ENCODE measurements around the gene TTC23L.

The TTC23L gene

DNA sequence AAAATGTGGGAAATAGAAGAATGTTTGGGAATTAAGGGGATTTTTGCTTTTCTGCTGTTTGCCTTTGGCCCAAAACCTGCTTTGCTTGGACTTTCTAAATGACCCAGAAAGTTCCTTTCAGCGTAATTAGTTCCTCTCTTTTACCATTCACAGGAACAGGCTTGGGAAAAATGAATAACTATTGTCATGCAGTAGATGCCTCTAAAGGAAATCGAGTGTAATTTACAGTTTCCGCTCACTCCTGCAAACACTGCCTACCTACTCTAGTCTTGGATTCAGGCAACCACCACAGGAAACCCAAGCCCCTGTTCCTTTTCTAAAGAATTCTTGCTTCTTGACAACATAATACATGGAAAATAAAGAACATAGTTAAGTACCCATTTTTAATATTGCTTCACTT, 25.0 kb downstream of the TTC23L start:
- no peak overlapping the region for H3K4me3 ChIP-seq (ENCODE audit: low read length)
- H3K9ac ChIP-seq (ENCODE audit: low read length): no peak overlapping the region
- H3K4me1 ChIP-seq (ENCODE audit: low read length): no peaks in the 10 kb centered on the region
- no peak overlapping the region for H2AFZ ChIP-seq (ENCODE audit: low read depth, low read length)
- no peaks in the 10 kb centered on the region for H3K27me3 ChIP-seq (ENCODE audit: low read depth, low read length)
- H3K27ac ChIP-seq (ENCODE audit: low read length): no peak overlapping the region
- no peaks in the 10 kb centered on the region for H4K20me1 ChIP-seq (ENCODE audit: insufficient read depth, low read length)
- H3K36me3 ChIP-seq (replicated peaks; ENCODE audit: low read depth, low read length): no peaks in the 10 kb centered on the region
- TF ChIP-seq EZH2phosphoT487 (IDR thresholded peaks at IDR 0.05; ENCODE audit: low read depth): no peak
- H3K4me2 ChIP-seq (ENCODE audit: low read length): no peak overlapping the region
- no peaks in the 10 kb centered on the region for H3K9me3 ChIP-seq (ENCODE audit: insufficient read depth, low read length)
- no peaks in the 10 kb centered on the region for H3K79me2 ChIP-seq (ENCODE audit: low read length)

- H3K9ac ChIP-seq (ENCODE audit: low read length): no peak overlapping the region
- no peak overlapping the region for H3K27ac ChIP-seq (ENCODE audit: low read length)
- TF ChIP-seq CTCF (IDR thresholded peaks at IDR 0.05; ENCODE audit: low read depth, low read length) (no peak), EZH2phosphoT487 (IDR thresholded peaks at IDR 0.05; ENCODE audit: low read depth) (no peak)
- H3K36me3 ChIP-seq (replicated peaks; ENCODE audit: low read depth, low read length): no peaks in the 10 kb centered on the region
- no peaks in the 10 kb centered on the region for H3K27me3 ChIP-seq (ENCODE audit: low read depth, low read length)
- H3K4me2 ChIP-seq (ENCODE audit: low read length): no peak overlapping the region
- H3K9me3 ChIP-seq (ENCODE audit: insufficient read depth, low read length): no peaks in the 10 kb centered on the region
- H3K4me1 ChIP-seq (ENCODE audit: low read length): no peaks in the 10 kb centered on the region
- no peaks in the 10 kb centered on the region for H4K20me1 ChIP-seq (ENCODE audit: insufficient read depth, low read length)
- H3K79me2 ChIP-seq (ENCODE audit: low read length): no peaks in the 10 kb centered on the region
- H2AFZ ChIP-seq (ENCODE audit: low read depth, low read length): no peak overlapping the region
- H3K4me3 ChIP-seq (ENCODE audit: low read length): no peak overlapping the region
Observed at GRCh38 chr5:34865091-34865490, 26.1 kb downstream of the TTC23L start.

DNA sequence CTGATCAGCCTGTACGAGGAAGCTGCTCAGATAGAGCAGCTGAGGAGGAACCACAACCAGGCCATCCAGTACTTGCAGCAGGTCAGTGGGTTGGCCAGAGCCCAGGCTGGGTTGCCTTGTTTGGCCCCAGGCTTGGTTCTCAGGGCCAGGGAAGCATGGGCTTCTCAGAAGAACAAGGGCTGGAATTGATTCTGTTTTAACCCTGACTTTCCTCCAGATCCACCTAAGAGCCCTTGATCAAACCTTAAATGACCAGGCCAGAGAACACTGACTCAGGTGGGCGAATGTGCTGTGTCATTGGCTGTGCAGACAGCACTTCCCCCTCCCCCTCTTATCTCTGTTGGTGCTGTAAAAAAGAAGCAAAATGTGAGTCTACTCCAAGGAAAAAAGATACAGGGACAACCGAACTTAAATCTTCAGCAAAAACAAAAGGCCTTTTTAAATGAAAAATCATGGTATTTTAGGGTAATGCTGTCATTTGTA, 28.1 kb downstream of the TTC23L start:
- no peak overlapping the region for H2AFZ ChIP-seq (ENCODE audit: low read depth, low read length)
- no peak overlapping the region for H3K4me2 ChIP-seq (ENCODE audit: low read length)
- no peaks in the 10 kb centered on the region for H3K4me1 ChIP-seq (ENCODE audit: low read length)
- no peak overlapping the region for H3K4me3 ChIP-seq (ENCODE audit: low read length)
- H4K20me1 ChIP-seq (ENCODE audit: insufficient read depth, low read length): no peaks in the 10 kb centered on the region
- no peak overlapping the region for H3K9ac ChIP-seq (ENCODE audit: low read length)
- H3K36me3 ChIP-seq (replicated peaks; ENCODE audit: low read depth, low read length): no peaks in the 10 kb centered on the region
- no peaks in the 10 kb centered on the region for H3K9me3 ChIP-seq (ENCODE audit: insufficient read depth, low read length)
- TF ChIP-seq EZH2phosphoT487 (IDR thresholded peaks at IDR 0.05; ENCODE audit: low read depth) (no peak), CTCF (IDR thresholded peaks at IDR 0.05; ENCODE audit: low read depth, low read length) (no peak)
- H3K79me2 ChIP-seq (ENCODE audit: low read length): no peaks in the 10 kb centered on the region
- no peak overlapping the region for H3K27ac ChIP-seq (ENCODE audit: low read length)
- no peaks in the 10 kb centered on the region for H3K27me3 ChIP-seq (ENCODE audit: low read depth, low read length)

- Histone ChIP-seq H3K27ac (ENCODE audit: low read length) (no peak overlapping the region), H3K79me2 (ENCODE audit: low read length) (no peaks in the 10 kb centered on the region), H3K9me3 (ENCODE audit: insufficient read depth, low read length) (no peaks in the 10 kb centered on the region), H3K27me3 (ENCODE audit: low read depth, low read length) (no peaks in the 10 kb centered on the region), H3K4me3 (ENCODE audit: low read length) (no peak overlapping the region), H3K4me1 (ENCODE audit: low read length) (no peaks in the 10 kb centered on the region), H3K4me2 (ENCODE audit: low read length) (no peak overlapping the region), H3K9ac (ENCODE audit: low read length) (no peak overlapping the region), H2AFZ (ENCODE audit: low read depth, low read length) (no peak overlapping the region), H3K36me3 (replicated peaks; ENCODE audit: low read depth, low read length) (no peaks in the 10 kb centered on the region), H4K20me1 (ENCODE audit: insufficient read depth, low read length) (no peaks in the 10 kb centered on the region)
- TF ChIP-seq CTCF (IDR thresholded peaks at IDR 0.05; ENCODE audit: low read depth, low read length) (no peak), EZH2phosphoT487 (IDR thresholded peaks at IDR 0.05; ENCODE audit: low read depth) (no peak)
Observed at GRCh38 chr5:34867660-34868059, 28.7 kb downstream of the TTC23L start.

DNA sequence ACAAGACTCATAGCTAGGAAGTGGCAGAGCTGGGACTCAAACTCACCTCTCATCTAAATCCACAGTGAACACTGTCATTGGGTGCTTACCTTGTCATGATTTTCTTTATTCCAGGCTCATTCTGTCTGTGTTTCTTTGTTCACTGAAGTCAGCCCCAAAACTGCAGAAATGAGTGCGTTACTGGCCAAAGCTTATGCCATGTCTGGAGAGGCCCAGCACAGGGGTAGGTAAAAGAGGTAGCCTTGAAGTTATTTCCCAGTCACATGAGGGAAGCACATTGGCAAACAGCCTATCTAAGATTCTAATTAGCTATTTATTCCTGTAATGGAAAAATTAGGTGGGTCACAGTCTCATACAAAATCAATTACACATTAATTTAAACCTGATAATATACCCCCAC, 29.8 kb downstream of the TTC23L start:
- Histone ChIP-seq H3K9ac (ENCODE audit: low read length) (no peak overlapping the region), H3K4me1 (ENCODE audit: low read length) (no peaks in the 10 kb centered on the region), H3K79me2 (ENCODE audit: low read length) (no peaks in the 10 kb centered on the region), H2AFZ (ENCODE audit: low read depth, low read length) (no peak overlapping the region), H3K4me2 (ENCODE audit: low read length) (no peak overlapping the region), H3K36me3 (replicated peaks; ENCODE audit: low read depth, low read length) (no peaks in the 10 kb centered on the region), H3K27me3 (ENCODE audit: low read depth, low read length) (no peaks in the 10 kb centered on the region), H4K20me1 (ENCODE audit: insufficient read depth, low read length) (no peaks in the 10 kb centered on the region), H3K4me3 (ENCODE audit: low read length) (no peak overlapping the region), H3K9me3 (ENCODE audit: insufficient read depth, low read length) (no peaks in the 10 kb centered on the region), H3K27ac (ENCODE audit: low read length) (no peak overlapping the region)
- TF ChIP-seq EZH2phosphoT487 (IDR thresholded peaks at IDR 0.05; ENCODE audit: low read depth) (no peak), CTCF (IDR thresholded peaks at IDR 0.05; ENCODE audit: low read depth, low read length) (no peak)
